HG03108 (cell line): Measurements from ENCODE around the gene PODXL2.
"Not testable (repeated sequence)": the region's sequence is repeated elsewhere in the genome, so short reads cannot be mapped to it uniquely, and the experiment has no call there.

ENCODE experiments used
- ATAC-seq: cut with Tn5 transposase; IDR thresholded peaks from one replicate; pipeline ENCODE4 v1.9.1; 2021; ENCODE audit warnings: moderate library complexity; ENCODE audit not compliant: unreplicated experiment

PODXL2 gene

DNA sequence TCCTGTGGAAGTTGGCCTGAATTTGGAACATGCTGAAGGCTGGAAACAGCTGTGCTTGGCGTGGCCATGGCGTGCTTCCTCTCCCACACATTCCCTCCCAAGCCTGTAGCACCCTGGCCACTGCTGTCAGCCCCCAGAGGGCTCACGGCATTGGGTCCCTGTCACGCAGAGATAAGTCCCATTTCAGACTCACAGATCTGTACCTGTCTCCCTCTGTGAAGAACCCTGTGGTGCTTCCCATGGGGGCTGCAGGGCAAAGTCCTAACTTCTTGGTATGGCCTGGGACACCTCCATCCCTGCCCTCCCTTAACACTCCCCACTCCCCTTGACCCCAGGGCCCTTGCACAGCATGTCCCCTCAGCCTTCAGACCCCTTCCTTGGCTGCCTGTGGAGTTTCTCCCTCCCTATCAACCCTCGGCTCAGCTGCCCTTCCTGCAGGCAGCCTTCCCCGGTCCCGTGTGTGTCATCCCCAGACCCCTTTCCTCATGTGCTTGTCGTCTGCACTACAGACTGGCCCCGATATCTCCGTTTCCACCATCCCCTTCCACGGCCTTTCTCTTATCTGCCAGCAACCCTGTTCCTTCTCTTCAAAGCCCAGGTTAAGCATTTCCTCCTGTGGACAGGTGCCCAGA, 72.4 kb downstream of the PODXL2 start:
- ATAC-seq = no peak

DNA sequence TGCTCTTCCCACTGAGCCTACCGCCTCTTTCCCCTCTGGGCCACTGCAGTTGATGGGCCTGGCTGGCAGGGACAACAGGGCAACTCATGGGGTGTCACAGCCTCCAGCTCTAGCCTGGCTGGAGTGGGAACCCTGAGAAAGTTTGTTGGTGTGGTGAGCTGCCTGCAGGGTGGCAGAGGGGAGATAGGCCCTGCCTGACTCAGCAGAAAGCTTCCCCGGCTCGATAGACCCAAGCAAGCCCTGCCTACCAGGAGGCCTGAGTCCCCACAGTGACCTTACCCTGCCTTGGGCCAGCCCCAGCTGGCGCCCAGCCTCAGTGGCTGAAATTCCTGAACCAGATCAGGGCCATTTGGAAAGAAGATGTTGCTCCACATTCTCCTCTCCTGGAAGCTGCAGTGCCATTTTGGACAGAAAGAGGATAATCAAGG, 73.2 kb downstream of the PODXL2 start:
- no peak for ATAC-seq

DNA sequence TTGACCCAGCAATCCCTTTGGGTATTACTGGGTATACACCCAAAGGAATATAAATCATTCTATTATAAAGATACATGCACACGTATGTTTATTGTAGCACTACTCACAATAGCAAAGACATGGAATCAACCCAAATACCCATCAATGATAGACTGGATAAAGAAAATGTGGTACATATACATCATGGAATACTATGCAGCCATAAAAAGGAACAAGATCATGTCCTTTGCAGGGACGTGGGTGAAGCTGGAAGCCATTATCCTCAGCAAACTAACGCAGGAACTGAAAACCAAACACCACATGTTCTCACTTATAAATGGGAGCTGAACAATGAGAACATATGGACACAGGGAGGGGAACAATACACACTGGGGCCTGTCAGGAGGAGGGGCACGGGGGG, 75.9 kb downstream of the PODXL2 start:
- not testable (repeated sequence) for ATAC-seq

DNA sequence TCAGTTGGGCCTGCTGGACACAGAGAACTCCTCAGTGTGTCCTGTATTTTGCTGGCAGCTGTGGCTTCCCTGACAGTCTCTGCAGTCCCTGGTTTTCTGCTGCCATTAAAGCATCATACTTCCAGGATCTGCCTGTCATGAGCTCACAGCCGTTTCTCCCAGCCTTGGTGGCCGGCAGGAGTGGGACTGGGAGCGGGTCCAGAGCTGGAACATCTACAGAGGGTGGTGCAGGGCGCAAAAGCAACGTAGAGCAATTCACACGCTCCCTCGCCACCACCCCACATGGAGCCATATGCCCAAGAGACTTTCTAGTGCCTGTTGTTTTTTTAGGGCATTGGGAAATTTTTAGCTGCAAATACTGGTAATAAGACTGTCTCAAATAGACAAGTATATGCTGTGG, 77.3 kb downstream of the PODXL2 start:
- ATAC-seq = no peak

DNA sequence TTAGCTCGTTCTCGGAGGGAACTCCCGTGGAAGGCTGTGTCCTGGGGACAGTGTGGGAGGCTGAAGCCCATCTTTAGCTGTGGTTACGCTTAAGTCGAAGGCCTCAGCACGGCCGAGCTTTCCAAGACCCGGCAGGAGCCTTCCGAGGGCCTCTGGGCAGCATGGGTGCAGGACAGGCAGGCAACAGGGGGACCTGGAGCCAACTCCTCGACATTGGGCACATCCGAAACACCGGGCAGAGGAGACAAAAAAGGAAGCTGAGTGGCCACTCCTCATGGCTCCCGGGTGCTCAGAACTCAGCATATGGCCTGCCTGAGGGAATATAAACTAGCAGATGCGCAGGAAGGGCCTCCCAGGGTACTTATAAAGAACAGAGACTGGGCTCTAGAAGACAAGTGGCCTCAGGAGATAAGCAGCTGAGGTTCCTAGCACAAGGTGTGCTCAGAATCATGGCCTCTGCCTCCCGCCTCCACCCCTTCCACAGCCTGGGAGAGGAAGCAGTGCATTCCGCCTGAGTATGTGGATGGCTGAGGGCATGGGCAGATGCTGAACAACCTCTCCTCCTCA, 77.9 kb downstream of the PODXL2 start:
- no peak for ATAC-seq

DNA sequence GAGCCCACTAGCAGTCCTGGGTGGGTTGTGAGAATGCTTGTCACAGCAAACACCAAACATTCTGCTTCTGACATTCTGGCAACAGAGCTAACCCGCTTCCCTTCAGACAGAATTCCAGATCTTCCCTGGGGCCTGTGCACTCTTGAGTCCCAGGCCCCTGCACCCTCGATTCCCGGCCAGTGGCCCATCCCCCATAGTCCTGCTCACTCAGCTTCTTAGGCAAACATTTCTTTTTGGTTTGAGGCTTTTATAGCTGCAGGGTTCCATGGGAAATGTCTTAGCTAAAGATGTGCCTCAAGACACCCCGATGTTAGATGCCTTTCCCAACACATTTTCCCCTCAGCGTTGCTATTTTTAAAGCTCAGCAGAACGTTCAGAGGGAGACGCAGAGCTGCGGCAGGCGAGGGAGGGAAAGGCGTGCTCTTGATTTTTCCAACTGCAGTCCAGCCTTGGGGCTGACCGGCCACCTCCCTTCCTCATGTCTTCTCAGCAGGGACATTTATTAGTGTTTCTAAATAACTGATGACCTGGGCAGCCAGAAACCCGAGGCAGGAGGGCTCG, 78.9 kb downstream of the PODXL2 start:
- no peak for ATAC-seq

DNA sequence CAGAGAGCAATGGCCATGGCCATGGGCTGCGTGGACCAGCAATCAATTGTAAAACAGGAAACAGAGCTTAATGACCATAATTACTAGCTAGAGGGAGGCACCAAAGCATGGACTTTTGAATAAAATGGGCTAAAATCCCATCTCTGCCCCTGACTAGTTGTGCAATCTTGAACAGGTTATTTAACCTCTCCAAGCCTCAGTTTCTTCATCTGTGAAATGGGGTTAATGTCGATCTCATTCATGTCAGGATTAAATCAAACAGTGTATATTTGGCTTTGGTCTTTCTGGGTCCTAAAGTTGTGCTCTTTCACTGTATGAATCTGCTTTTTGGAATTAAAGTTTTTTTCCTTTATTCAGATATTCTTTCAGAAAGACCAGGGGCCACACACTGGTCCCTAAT, 79.9 kb downstream of the PODXL2 start:
- no peak for ATAC-seq

DNA sequence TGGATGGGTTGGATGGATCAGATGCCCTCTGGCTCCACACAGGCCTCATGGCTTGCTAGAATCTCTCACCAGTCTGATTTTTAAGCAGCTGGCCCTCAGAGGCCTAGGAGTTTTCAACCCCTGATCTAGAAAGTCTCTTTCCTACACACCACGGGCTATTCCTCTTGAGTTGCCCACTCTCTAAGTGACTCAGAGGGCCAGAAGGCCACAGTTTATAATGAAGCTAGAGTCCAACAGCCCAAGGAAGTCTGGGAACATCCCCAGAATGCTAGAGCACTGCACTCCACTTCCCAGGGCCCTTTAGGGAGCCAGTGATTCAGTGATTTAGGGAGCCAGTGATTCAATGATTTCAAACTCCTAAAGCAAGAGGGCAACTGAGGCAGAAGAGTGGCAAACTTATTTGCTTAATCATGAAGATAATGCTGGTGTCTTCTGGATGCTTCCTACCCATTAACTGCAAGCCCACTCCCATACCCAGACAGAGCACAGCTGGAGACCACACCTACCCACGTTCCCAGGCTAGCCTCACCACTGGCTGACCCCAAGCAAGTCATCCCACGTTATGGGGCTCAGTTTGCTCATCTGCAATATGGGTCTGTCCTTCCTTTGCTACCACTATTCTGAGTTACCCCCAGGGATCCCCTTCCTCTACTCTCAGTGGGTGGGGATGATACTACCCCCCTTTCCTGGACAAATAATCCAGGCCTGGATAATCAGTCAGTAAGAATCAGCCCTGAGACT, 80.5 kb downstream of the PODXL2 start:
- ATAC-seq = no peak

DNA sequence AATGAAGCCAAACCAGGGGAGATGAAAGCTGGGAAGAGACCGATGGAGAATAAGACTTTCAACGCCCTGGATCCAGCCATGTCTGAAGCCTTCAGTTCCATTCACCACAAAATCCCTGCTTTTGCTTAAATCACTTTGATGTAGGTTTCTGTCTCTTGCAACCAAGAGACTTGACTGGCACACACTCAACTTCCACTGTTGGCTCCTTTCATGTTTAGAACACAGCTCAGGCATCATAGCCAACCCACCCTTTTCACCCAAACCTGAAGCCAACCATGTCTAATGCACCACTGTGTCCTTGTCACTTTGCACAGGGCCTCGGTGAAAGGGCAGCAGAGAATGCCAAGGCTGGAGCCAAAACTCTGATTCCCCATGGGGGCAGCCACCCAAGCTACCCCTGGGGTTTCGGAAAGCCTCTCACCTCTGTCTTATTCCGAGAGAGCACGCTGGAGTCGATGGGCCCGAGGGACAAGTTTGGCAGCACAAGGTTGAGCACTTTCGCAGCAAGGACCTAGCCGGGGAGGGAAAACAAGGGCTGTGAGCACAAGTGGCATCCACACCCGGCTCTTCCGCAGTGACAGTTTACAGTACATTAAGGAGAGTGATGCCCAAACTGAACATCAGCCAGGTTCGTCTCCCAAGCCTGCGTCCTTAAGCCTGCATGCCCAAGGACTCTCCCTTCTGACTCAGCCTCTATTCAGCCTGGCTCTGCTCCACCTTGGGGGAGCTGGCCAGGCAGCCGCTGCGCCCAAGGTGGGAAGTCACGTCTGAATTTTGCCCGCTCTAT, 81.4 kb downstream of the PODXL2 start:
- ATAC-seq = no peak

DNA sequence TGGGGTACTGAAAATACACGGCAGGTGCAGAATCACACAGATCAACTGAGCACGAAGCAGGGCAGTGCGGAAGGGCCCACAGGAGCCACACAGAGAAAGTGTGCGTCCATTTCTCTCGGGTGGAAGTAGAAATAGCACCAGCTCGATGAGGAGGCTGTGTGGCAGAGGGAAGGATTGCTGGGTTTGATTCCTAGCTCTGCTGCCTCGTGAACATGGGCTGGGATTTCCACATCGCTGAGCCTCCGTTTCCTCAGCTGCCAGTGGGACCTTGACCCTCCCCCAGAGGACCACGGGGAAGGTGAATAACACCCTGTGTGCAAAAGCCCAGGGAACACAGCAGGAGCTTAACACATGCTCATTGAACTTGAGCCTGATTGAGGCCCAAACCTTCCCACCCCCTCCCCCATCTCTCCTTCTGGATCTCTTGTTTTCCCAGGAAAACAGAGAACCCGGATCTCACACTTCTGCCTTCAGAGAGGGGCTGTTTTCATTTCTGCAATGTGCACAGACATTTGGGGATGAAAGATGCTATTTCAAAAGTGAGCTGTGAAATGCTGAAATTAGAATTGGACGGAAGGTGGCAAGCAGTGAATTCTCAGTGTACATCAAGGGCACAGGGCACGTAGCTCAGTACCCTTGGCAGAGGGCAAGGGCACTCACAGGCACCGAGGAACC, 82.2 kb downstream of the PODXL2 start:
- no peak for ATAC-seq

DNA sequence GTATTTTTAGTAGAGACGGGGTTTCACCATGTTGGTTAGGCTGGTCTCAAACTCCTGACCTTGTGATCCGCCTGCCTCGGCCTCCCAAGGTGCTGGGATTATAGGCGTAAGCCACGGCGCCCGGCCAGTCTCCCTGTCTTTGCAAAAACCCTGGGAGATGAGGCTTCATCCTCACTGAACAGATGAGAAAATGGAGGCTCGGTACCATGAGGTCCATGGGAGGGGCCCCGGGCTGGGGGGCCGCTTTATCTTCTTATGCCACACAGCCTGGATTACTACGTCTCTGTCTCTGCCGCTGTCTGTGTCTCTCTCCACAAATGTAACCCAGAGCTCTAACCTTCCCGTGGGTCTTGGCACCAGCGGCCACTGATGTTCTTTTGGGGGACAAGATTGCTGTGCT, 82.9 kb downstream of the PODXL2 start:
- no peak for ATAC-seq

DNA sequence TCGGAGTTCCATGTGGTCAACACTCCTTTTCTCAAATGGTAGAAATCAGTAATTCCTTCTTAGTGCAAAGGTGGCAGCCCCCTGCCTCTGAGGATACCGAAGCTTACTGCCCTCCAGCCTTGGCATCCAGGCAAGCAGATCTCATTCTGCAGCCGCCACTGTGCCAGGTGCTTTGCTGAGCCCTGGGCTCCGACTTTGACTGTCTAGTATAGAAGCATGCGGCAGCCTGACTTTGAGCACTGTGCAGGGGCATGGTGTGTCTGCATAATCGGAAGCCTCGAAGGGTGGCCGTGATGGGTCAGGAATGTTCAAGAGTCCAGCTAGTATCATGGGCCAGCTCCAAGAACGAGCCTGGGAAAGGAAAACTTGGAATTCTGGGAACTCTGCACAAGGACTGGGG, 83.5 kb downstream of the PODXL2 start:
- ATAC-seq = no peak

DNA sequence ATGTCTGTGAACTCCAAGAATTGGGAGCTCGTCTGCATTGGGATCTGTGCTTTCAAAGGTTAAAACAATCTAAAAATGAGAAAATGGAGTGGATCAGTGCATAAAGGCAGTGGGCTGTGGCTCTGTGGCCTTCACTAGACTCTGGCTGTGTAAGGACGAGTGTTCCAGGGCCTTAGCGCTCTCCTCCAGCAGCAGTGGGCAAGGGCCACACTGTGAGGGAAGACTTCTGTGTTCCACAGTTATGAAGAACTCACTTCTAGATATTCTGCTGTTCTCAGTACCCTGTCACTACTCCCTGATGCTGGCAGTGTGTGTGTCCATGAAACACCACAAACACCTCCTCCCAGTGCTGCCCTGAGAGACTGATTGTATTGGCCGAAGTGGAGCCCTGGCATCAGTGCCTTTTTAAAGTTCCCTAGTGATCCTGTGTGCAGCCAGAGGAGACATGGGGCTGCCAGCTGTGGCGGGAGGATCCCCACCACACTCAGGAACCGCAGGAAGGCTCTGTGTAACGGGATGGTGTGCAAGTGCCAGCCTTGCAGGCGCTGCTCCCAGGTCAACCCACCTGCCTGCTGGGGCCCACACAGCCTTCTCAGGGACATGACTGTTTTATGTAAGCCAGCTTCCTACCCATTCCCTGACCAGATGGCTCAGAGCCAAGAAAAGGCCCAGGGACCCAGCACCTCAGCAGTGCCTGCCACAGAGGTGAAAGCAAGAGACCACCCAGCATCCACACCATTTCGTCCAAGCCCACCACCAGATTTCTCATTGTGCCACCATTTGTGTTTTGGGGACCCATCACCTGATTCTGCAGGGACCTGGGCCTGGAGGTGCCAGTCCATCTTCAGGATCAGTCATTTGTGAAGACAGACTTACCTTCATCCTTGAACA, 84.1 kb downstream of the PODXL2 start:
- no peak for ATAC-seq

DNA sequence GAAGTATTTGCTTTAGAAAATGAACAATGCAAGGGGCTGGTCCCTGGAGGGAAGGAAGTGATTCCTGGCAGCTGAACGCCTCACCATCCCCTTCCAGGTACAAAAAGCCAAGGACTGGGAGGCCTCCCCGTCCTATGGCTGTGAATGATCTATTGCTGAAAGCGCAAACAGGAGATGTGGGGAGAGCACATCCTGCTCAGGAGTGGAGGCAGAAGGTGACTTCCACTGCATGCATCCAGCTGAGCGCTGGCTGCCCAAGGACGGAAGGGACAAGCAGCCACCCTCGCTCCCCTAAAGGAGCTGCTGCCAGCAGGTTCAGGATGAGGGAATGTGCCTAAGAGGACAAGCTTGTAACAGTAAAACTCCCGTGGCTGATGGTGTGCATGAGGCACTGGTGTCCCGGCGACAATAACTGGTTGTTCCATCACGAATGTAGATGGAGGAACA, 85.2 kb downstream of the PODXL2 start:
- no peak for ATAC-seq

DNA sequence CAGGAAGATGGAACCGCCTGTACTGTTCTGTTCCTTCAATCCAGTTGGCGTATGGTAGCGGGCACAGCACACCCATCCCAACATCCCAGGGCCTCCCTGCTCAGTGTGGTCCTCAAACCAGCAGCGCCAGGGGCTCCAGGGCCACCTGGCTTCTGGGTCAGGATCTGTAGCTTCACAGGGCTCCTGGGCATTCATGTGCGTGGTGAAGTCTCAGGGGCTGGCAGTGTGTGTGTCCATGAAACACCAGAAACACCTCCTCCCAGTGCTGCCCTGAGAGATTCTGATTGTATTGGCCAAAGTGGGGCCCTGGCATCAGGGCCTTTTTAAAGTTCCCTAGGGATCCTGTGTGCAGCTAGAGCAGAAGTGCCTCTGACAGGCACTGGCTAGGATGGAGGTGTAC, 85.9 kb downstream of the PODXL2 start:
- ATAC-seq = no peak

DNA sequence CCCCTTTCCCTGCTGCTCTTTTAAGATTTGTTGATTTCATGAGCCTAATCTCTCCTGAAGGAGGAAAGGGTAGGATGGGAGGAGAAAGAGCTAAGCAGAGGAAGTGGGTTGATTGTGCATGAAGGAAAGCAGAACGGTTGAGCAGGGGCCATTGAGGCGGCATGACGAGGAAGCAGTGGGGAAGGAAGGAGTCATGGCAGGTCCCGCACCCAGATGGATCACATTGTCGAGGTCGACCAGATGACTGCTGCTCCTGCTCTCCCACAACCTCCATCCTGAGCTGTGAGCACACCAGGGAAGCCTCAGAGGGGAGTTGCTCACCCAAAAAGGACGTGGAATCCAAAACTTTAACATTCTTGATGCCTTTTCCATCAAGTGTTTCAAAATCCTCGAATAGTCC, 86.5 kb downstream of the PODXL2 start:
- ATAC-seq = no peak

DNA sequence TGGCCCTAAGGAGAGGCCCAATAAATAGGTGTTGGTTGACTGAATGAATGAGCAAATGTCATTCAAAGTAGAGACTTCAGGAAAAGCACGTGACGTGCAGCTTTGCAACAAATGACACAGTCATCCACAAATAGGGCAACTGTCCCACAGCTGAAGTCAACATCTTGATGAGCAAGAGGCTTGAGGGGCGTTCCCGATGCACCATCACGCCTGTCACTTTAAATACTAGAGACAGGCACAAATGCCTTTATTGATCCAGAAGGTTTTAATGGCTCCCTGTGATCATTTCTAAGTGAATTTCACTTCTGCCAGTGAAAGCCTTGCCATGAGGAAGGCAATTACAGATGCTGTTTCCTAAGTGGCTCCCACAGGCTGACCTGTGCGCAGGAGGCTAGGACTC, 87.4 kb downstream of the PODXL2 start:
- ATAC-seq = no peak

DNA sequence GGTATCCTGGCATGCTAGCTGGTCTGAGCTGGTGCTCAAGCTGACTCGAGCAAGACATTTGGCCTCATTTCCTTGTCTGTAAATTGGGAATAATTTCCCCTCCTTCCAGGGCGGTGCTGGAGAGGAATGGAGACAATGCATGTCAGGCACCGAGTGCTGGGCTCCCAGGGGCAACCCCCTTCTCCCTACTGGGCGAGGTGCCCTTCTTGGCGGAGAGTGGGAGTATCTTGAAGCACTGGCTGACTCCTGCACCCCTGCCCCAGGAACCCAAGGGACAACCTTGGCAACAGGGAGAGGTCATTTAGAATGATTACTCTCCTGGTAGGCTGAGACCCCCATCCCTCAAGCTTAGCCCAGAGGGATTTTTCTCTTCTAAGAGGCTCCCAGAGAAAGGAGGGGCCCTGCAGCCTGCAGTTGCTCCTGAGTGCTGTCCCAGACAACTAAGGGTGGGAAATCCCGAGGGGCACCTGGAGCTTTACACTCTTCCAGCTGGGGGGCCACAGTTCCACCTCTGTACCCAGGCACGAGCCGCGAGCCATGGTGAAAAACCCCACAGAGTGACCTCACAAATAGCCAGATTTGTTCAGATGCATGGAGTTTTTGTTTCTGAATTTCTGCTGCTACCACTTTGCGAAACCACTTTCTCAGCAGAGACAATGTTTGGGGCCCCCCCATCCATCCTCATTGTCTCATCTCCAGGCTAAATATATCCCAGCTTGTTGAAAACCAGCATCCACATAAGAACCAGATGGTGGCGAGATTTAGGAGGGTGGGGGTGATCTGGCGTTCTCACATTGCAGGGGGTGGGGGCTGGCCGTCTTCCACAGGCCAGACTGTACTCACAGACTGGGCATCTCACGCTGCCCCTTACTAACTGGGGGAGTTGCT, 88.6 kb downstream of the PODXL2 start:
- no peak for ATAC-seq
